ENCODE results near the gene ZNF440.

- TF ChIP-seq POLR2A (IDR thresholded peaks at IDR 0.05): no peak
- TF ChIP-seq POLR2AphosphoS5 (IDR thresholded peaks at IDR 0.05): no peak
- TF ChIP-seq CTCF (IDR thresholded peaks at IDR 0.05): no peak
- TF ChIP-seq EP300 (IDR thresholded peaks at IDR 0.05): no peak
Observed at GRCh38 chr19:11860721-11861120, 46.6 kb downstream of the ZNF440 start.

Data from suprapubic skin (tissue), 4 donors.